Stimulated activated CD4-positive, alpha-beta T cell treated with anti-CD3 and anti-CD28 coated beads, TNF-alpha, amount 100 ng/mL, for 48 hours (primary cell): ENCODE data around the gene ARID1B.

Experiments
- DNase-seq, 3 donors: peaks; one replicate each; pipeline ENCODE4 v3.0.0-alpha.2; 2020; ENCODE audit warnings: low read depth in 3 of 3

The ARID1B gene

GRCh38 chr6:156877126-156877863 is 100.1 kb downstream of the ARID1B start:
- no peak for DNase-seq

- no peak for DNase-seq
These were observed 101.5 kb downstream of the ARID1B start for GRCh38 chr6:156878681-156879080.

- DNase-seq: no peak
These were observed 102.0 kb downstream of the ARID1B start for GRCh38 chr6:156879186-156879585.

- DNase-seq: no peak
These were observed 102.4 kb downstream of the ARID1B start for GRCh38 chr6:156879591-156879990.

GRCh38 chr6:156880913-156881312 is 103.7 kb downstream of the ARID1B start:
- no peak for DNase-seq

GRCh38 chr6:156881687-156882629 is 104.8 kb downstream of the ARID1B start:
- DNase-seq: no peak

- DNase-seq: peak in 1 of 3 donors; percentile 10
These were observed 106.5 kb downstream of the ARID1B start for GRCh38 chr6:156883497-156884252.

GRCh38 chr6:156884306-156884705 is 107.1 kb downstream of the ARID1B start:
- no peak for DNase-seq

- no peak for DNase-seq
These were observed 108.4 kb downstream of the ARID1B start for GRCh38 chr6:156885562-156885961.

- no peak for DNase-seq
These were observed 109.2 kb downstream of the ARID1B start for GRCh38 chr6:156886409-156886808.

- DNase-seq: no peak
These were observed 110.6 kb downstream of the ARID1B start for GRCh38 chr6:156887623-156888269.

GRCh38 chr6:156889469-156889868 is 112.3 kb downstream of the ARID1B start:
- no peak for DNase-seq

- DNase-seq: no peak
These were observed 112.8 kb downstream of the ARID1B start for GRCh38 chr6:156889986-156890385.

GRCh38 chr6:156890627-156891314 is 113.6 kb downstream of the ARID1B start:
- DNase-seq: no peak

GRCh38 chr6:156897907-156898531 is 120.8 kb downstream of the ARID1B start:
- no peak for DNase-seq

GRCh38 chr6:156899071-156899470 is 121.9 kb downstream of the ARID1B start:
- no peak for DNase-seq

GRCh38 chr6:156899532-156900135 is 122.5 kb downstream of the ARID1B start:
- DNase-seq: no peak

- no peak for DNase-seq
These were observed 123.1 kb downstream of the ARID1B start for GRCh38 chr6:156900292-156900691.

- no peak for DNase-seq
These were observed 124.3 kb downstream of the ARID1B start for GRCh38 chr6:156901309-156902019.
